ENCODE measurements around the gene GIT1.
"Not testable (repeated sequence)": the region's sequence is repeated elsewhere in the genome, so short reads cannot be mapped to it uniquely, and the experiment has no call there.

GIT1 gene

GRCh38 chr17:29565643-29566472 is 23.6 kb downstream of the GIT1 start:
- no peak for DNase-seq

GRCh38 chr17:29563816-29564215 is 25.6 kb downstream of the GIT1 start:
- DNase-seq, result no peak

- DNase-seq, result no peak
These were observed 26.8 kb downstream of the GIT1 start for GRCh38 chr17:29562615-29563014.

GRCh38 chr17:29561554-29562517 is 27.6 kb downstream of the GIT1 start:
- no peak for DNase-seq

GRCh38 chr17:29560316-29560715 is 29.1 kb downstream of the GIT1 start:
- DNase-seq, result no peak

- DNase-seq, result no peak
These were observed 29.8 kb downstream of the GIT1 start for GRCh38 chr17:29559640-29560039.

GRCh38 chr17:29558139-29558538 is 31.3 kb downstream of the GIT1 start:
- DNase-seq, result not testable (repeated sequence)

GRCh38 chr17:29557739-29558116 is 31.7 kb downstream of the GIT1 start:
- DNase-seq, result no peak

GRCh38 chr17:29557085-29557738 is 32.2 kb downstream of the GIT1 start:
- no peak for DNase-seq

GRCh38 chr17:29555840-29556239 is 33.6 kb downstream of the GIT1 start:
- DNase-seq, result no peak

GRCh38 chr17:29549177-29549923 is 40.1 kb downstream of the GIT1 start:
- DNase-seq, result peak; percentile 15

GRCh38 chr17:29546830-29547229 is 42.6 kb downstream of the GIT1 start:
- no peak for DNase-seq

GRCh38 chr17:29546085-29546484 is 43.4 kb downstream of the GIT1 start:
- DNase-seq, result no peak

- DNase-seq, result no peak
These were observed 45.4 kb downstream of the GIT1 start for GRCh38 chr17:29544066-29544465.

GRCh38 chr17:29533976-29534375 is 55.5 kb downstream of the GIT1 start:
- no peak for DNase-seq

GRCh38 chr17:29526322-29526721 is 63.1 kb downstream of the GIT1 start:
- no peak for DNase-seq

- DNase-seq, result peak; percentile 7
These were observed 64.8 kb downstream of the GIT1 start for GRCh38 chr17:29524692-29525091.

Measured in fibroblast of skin of right biceps (primary cell).